Ovary (tissue), 9 donors: ENCODE results near the gene GALNT17. TPM values are rescaled to one million over a fixed set of nuclear protein-coding genes. Genes with fewer than 3 reads are reported as not detected.

Source experiments
- DNase-seq, 5 donors: peaks; one replicate each; pipeline ENCODE4 v3.0.0-alpha.2; 2019 to 2020
- H3K27ac ChIP-seq, 2 donors: fragments of 200-600 bp; one replicate each; pipeline versions ENCODE4 v1.5.1 to v1.8.0; 2019 to 2022
- H3K27me3 ChIP-seq: fragments of 200-600 bp; one replicate; pipeline ENCODE4 v1.8.0; 2022
- H3K36me3 ChIP-seq: fragments of 200-600 bp; sonication (generic); one replicate; pipeline ENCODE4 v1.5.1; 2019
- H3K4me1 ChIP-seq: one replicate; pipeline ENCODE4 v1.8.1; 2013; ENCODE audit warnings: mild to moderate bottlenecking, moderate library complexity; ENCODE audit not compliant: insufficient read depth
- H3K4me3 ChIP-seq: fragments of 200-600 bp; sonication (generic); one replicate; pipeline ENCODE4 v1.5.1; 2017
- H3K9me3 ChIP-seq, 2 donors: fragments of 200-600 bp in 1 of 2; sonication (generic) in 1 of 2; one replicate each; pipeline versions ENCODE4 v1.5.1 to v1.8.1; 2013 to 2019; ENCODE audit warnings: mild to moderate bottlenecking in 1 of 2, moderate library complexity in 1 of 2
- EP300 ChIP-seq: sonication (generic); formaldehyde crosslinking; IDR thresholded peaks from one replicate; pipeline ENCODE4 v1.6.1; 2017; ENCODE audit warnings: antibody characterized with exemption
- POLR2A ChIP-seq: fragments of 450-650 bp; IDR thresholded peaks from one replicate; pipeline ENCODE4 v1.6.1; 2017; ENCODE audit warnings: antibody characterized with exemption, mild to moderate bottlenecking, moderate library complexity
- WGBS, 3 donors: extraction: QIAGEN DNeasy Blood & Tissue Kit in 1 of 3; methylation state at CpG; one replicate each; pipeline versions ENCODE4 v1.1.5 to v1.1.7; 2013 to 2017; 5-methylcytosine and 5-hydroxymethylcytosine counted together
- intact Hi-C, 4 donors: fragments of 100-400 bp; cut with DNase I; formaldehyde crosslinking; loops; one replicate each; pipeline versions ENCODE4 v1.11.0 to v1.15.1; 2022 to 2023
- polyA plus RNA-seq, 2 donors: library from polyadenylated mRNA; stranded (reverse); fragments of 200-250 nt in 1 of 2; fragments of 350-450 nt in 1 of 2; fragmentation: Illumina TruSeq in 1 of 2; extraction: RNeasy Lipid Tissue Mini Kit (QIAGEN cat#74804) in 1 of 2; gene quantifications; one replicate each; pipeline ENCODE4 v1.2.3, GENCODE V29; 2013 to 2014
- total RNA-seq, 7 donors: library from RNA; depleted of rRNA in 2 of 7; stranded (reverse); fragments of >200 nt in 2 of 7; fragmentation: NEBNext Ultra II Directional in 3 of 7; extraction: Animal tissue kit (Norgen Biotek cat#: 25700) in 3 of 7; gene quantifications; one replicate each; pipeline versions ENCODE4 v1.1.0 to v1.2.4, GENCODE V29; 2016 to 2023
- TF ChIP-seq, protein P1 (sequence below), 3 donors: fragments of 450-650 bp in 2 of 3; fragments of 200-600 bp in 1 of 3; IDR thresholded peaks; one replicate each; pipeline versions ENCODE4 v1.5.1 to v1.8.0; 2016 to 2022; ENCODE audit warnings: antibody characterized with exemption in 3 of 3, mild to moderate bottlenecking in 1 of 3
- donor health status: DM: no; HTN: no; CAD: no; lungs with moderate emphysema.
- donor health status: DM: no; HTN: no; CAD: no.
- donor health status: Bipolar disorder and iron deficiency.
- donor health status: DM: yes; HTN: yes; CAD: no.
- donor health status: DM: no; HTN: no; CAD: no.
- donor health status: DM: yes; HTN: yes; CAD: no.

Gene GALNT17
- total and polyA plus RNA-seq, 9 donors, result 13.4 to 90.1 (median 57.1) TPM

GRCh38 chr7:71144963-71145362 lies 13.0 kb downstream of the GALNT17 start:
- Histone ChIP-seq H3K27ac (no peak overlapping the region), H3K27me3 (no peaks in the 10 kb centered on the region), H3K4me3 (no peak overlapping the region), H3K9me3 (no peaks in the 10 kb centered on the region), H3K36me3 (no peaks in the 10 kb centered on the region), H3K4me1 (peaks cover 10% of the 10 kb centered on the region)
- TF ChIP-seq, protein P1, sequence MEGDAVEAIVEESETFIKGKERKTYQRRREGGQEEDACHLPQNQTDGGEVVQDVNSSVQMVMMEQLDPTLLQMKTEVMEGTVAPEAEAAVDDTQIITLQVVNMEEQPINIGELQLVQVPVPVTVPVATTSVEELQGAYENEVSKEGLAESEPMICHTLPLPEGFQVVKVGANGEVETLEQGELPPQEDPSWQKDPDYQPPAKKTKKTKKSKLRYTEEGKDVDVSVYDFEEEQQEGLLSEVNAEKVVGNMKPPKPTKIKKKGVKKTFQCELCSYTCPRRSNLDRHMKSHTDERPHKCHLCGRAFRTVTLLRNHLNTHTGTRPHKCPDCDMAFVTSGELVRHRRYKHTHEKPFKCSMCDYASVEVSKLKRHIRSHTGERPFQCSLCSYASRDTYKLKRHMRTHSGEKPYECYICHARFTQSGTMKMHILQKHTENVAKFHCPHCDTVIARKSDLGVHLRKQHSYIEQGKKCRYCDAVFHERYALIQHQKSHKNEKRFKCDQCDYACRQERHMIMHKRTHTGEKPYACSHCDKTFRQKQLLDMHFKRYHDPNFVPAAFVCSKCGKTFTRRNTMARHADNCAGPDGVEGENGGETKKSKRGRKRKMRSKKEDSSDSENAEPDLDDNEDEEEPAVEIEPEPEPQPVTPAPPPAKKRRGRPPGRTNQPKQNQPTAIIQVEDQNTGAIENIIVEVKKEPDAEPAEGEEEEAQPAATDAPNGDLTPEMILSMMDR (IDR thresholded peaks at IDR 0.05), result no peak
- TF ChIP-seq EP300 (no peak), POLR2A (no peak)
- 88 to 90% (median 88%) methylated on average over 6 of the region's 6 CpGs for WGBS, 3 donors
- no peak for DNase-seq
- intact Hi-C loops, result no loop called here

GRCh38 chr7:71145906-71146901 lies 14.3 kb downstream of the GALNT17 start:
- H3K27ac ChIP-seq, result no peak overlapping the region
- intact Hi-C loops, result no loop called here
- WGBS, 3 donors, result 54 to 62% (median 60%) methylated on average over 24 of the region's 24 CpGs

DNA sequence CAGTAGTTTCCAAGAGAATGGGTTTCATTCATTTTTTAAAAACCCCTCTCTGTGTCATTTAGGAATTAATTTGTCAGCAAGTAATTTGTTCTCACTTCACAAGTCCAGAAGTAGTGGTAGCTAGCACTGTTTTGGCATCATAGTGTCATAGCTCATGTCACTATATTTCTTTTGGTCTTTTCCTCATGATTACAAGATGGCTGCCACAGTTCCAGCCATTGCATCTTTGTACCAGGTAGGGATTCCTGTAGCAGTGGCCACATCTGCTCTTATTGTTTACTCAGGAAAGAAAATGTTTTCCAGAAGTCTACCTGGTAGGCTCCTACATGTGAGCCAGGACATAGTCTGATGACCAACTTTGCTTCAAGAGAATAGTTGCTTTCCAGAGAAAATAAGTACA lies 16.2 kb downstream of the GALNT17 start:
- intact Hi-C loops, result no loop called here
- TF ChIP-seq, protein P1 (IDR thresholded peaks at IDR 0.05), result no peak
- TF ChIP-seq POLR2A (no peak), EP300 (no peak)
- Histone ChIP-seq H3K9me3 (no peaks in the 10 kb centered on the region), H3K27me3 (no peaks in the 10 kb centered on the region), H3K36me3 (no peaks in the 10 kb centered on the region), H3K4me3 (no peak overlapping the region), H3K4me1 (peaks cover 10% of the 10 kb centered on the region), H3K27ac (no peak overlapping the region)
- no peak for DNase-seq

More at GRCh38 chr7:71145906-71146901, 14.3 kb downstream of the GALNT17 start:
- Histone ChIP-seq H3K4me3 (no peak overlapping the region), H3K36me3 (no peaks in the 10 kb centered on the region), H3K9me3 (no peaks in the 10 kb centered on the region), H3K4me1 (peaks cover 10% of the 10 kb centered on the region), H3K27me3 (no peaks in the 10 kb centered on the region)
- TF ChIP-seq, protein P1 (IDR thresholded peaks at IDR 0.05), result no peak
- TF ChIP-seq POLR2A (no peak), EP300 (no peak)
- peak in 3 of 5 donors; percentile 26 to 49 (median 42) for DNase-seq

DNA sequence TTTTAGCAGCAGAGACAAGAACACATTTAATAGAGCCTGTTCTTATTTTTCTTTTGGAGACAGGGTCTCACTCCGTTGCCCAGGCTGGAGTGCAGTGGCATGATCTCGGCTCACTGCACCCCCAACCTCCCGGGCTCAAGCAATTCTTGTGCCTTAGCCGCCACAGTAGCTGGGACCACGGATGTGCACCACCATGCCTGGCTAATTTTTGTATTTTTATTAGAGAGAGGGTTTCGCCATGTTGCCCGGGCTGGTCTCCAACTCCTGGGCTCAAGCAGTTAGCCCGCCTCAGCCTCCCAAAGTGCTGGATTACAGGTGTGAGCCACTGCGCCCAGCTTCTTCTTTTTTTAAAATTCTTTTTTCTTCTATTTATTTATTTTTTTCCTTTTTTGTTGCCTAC lies 23.3 kb downstream of the GALNT17 start:
- Histone ChIP-seq H3K4me1 (no peaks in the 10 kb centered on the region), H3K9me3 (no peaks in the 10 kb centered on the region), H3K4me3 (no peak overlapping the region), H3K27me3 (no peaks in the 10 kb centered on the region), H3K27ac (no peak overlapping the region), H3K36me3 (no peaks in the 10 kb centered on the region)
- DNase-seq, result no peak
- TF ChIP-seq, protein P1 (IDR thresholded peaks at IDR 0.05), result no peak
- TF ChIP-seq POLR2A, result no peak
- TF ChIP-seq EP300, result no peak
- WGBS, 3 donors, result 86 to 97% (median 95%) methylated on average over 9 of the region's 9 CpGs
- intact Hi-C loops, result no loop called here
